GM12891 (cell line): ENCODE measurements around the gene GAPDH.
"Not testable (repeated sequence)": the region's sequence is repeated elsewhere in the genome, so short reads cannot be mapped to it uniquely, and the experiment has no call there.

ENCODE experiments used
- DNase-seq: peaks from one replicate; pipeline ENCODE4 v3.0.0; 2011; ENCODE audit warnings: low spot score; ENCODE audit not compliant: insufficient read length
- FAIRE-seq: peaks from 2 replicates; lab custom pipeline; 2011; peaks lifted over from hg19 to GRCh38; lab: Jason Lieb, UNC
- PAX5 ChIP-seq: IDR thresholded peaks from 2 replicates; pipeline ENCODE4 v1.6.1; 2011; ENCODE audit warnings: low read length, moderate library complexity, mild to moderate bottlenecking; ENCODE audit not compliant: insufficient read depth, severe bottlenecking
- POLR2A ChIP-seq: IDR thresholded peaks from 2 replicates; pipeline ENCODE4 v1.6.1; 2011; ENCODE audit warnings: low read depth, low read length, control low read depth
- POLR2AphosphoS5 ChIP-seq: IDR thresholded peaks from 2 replicates; pipeline ENCODE4 v1.6.1; 2011; ENCODE audit warnings: low read depth, low read length, control low read depth
- POU2F2 ChIP-seq: IDR thresholded peaks from 2 replicates; pipeline ENCODE4 v1.6.1; 2011; ENCODE audit warnings: low read depth, mild to moderate bottlenecking, control low read depth, low read length, moderate library complexity
- SPI1 ChIP-seq: IDR thresholded peaks from 2 replicates; pipeline ENCODE4 v1.6.1; 2011; ENCODE audit warnings: low read depth, low read length, control low read depth
- TAF1 ChIP-seq: IDR thresholded peaks from 2 replicates; pipeline ENCODE4 v1.6.1; 2011; ENCODE audit warnings: low read depth, low read length, control low read depth

Gene GAPDH

DNA sequence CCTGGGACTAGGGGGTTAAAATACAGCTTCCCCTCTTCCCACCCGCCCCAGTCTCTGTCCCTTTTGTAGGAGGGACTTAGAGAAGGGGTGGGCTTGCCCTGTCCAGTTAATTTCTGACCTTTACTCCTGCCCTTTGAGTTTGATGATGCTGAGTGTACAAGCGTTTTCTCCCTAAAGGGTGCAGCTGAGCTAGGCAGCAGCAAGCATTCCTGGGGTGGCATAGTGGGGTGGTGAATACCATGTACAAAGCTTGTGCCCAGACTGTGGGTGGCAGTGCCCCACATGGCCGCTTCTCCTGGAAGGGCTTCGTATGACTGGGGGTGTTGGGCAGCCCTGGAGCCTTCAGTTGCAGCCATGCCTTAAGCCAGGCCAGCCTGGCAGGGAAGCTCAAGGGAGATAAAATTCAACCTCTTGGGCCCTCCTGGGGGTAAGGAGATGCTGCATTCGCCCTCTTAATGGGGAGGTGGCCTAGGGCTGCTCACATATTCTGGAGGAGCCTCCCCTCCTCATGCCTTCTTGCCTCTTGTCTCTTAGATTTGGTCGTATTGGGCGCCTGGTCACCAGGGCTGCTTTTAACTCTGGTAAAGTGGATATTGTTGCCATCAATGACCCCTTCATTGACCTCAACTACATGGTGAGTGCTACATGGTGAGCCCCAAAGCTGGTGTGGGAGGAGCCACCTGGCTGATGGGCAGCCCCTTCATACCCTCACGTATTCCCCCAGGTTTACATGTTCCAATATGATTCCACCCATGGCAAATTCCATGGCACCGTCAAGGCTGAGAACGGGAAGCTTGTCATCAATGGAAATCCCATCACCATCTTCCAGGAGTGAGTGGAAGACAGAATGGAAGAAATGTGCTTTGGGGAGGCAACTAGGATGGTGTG lies 1.9 kb downstream of the GAPDH start:
- no peak for DNase-seq
- FAIRE-seq: no peak
- no peak; the same call in 1 of the 2 replicates for TF ChIP-seq POLR2AphosphoS5
- no peak for TF ChIP-seq SPI1

- TF ChIP-seq POU2F2 (no peak), PAX5 (no peak), POLR2AphosphoS5 (no peak), TAF1 (no peak), POLR2A (no peak), SPI1 (no peak)
- DNase-seq (no peak), FAIRE-seq (no peak)
Observed at GRCh38 chr12:6536894-6537579, 2.7 kb downstream of the GAPDH start.

- not testable (repeated sequence) for FAIRE-seq
Observed at GRCh38 chr12:6537580-6538419, 3.5 kb downstream of the GAPDH start.

DNA sequence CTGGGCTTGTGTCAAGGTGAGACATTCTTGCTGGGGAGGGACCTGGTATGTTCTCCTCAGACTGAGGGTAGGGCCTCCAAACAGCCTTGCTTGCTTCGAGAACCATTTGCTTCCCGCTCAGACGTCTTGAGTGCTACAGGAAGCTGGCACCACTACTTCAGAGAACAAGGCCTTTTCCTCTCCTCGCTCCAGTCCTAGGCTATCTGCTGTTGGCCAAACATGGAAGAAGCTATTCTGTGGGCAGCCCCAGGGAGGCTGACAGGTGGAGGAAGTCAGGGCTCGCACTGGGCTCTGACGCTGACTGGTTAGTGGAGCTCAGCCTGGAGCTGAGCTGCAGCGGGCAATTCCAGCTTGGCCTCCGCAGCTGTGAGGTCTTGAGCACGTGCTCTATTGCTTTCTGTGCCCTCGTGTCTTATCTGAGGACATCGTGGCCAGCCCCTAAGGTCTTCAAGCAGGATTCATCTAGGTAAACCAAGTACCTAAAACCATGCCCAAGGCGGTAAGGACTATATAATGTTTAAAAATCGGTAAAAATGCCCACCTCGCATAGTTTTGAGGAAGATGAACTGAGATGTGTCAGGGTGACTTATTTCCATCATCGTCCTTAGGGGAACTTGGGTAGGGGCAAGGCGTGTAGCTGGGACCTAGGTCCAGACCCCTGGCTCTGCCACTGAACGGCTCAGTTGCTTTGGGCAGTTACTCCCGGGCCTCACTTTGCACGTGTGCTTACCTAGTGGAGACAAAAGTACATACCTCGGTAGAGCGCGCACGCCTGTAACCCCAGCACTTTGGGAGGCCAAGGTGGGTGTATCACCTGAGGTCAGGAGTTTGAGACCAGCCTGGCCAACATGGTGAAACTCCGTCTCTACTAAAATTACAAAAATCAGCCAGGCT lies 4.3 kb downstream of the GAPDH start:
- TF ChIP-seq SPI1 (no peak), POU2F2 (peak; percentile 57; the same call in 1 of the 2 replicates), POLR2A (peak; percentile 87), POLR2AphosphoS5 (peak; percentile 50; the same call in 1 of the 2 replicates)
- DNase-seq (no peak), FAIRE-seq (peak; percentile 79)

More at GRCh38 chr12:6537580-6538419, 3.5 kb downstream of the GAPDH start:
- not testable (repeated sequence) for DNase-seq

GRCh38 chr12:6539314-6539682 lies 5.0 kb downstream of the GAPDH start:
- TF ChIP-seq TAF1 (no peak), POLR2A (no peak), PAX5 (no peak), SPI1 (0 out of 2 replicates have a peak, but pooled peaks have one; percentile 16)
- no peak for DNase-seq
- FAIRE-seq: no peak

- FAIRE-seq (peak; percentile 40), DNase-seq (no peak)
- TF ChIP-seq POLR2AphosphoS5 (0 out of 2 replicates have a peak, but pooled peaks have one; percentile 30), SPI1 (no peak), TAF1 (no peak), POU2F2 (0 out of 2 replicates have a peak, but pooled peaks have one; percentile 41), POLR2A (peak; percentile 21; the same call in 1 of the 2 replicates), PAX5 (no peak)
Observed at GRCh38 chr12:6539707-6540134, 5.4 kb downstream of the GAPDH start.

DNA sequence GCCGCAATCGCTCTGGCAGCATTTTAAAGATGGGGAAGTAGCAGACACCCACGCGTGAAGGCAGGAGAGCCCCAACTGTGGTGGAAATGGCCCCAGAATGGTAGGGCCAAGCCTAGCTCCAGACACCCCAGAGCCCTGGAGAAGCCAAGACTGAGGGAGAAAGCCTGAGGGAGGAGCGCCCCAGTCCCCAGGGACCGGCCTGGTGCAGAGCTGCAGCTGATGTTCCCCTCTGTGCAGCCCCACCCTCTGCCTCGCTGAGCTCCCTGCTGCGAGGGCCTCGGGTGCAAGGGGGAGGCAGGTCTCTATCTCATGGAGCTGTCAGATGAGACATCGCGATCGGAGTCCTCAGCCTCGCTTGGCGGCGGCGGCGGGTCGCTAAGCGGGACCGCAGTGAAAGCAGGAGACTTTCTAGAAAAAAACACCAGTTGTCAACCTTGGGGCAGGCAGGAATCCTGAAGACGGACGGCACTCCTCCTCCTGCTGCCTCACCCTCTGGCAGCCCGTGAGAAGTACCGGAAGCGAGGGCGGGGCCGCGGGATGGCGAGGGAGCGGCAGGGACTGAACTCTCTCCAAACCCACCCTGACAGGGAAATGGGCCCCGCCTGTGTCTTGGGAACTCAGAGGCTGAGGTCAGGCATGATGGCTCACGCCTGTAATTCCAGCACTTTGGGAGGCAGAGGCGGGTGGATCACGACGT lies 6.0 kb downstream of the GAPDH start:
- peak; percentile 75 for FAIRE-seq
- no peak for TF ChIP-seq POLR2A
- 0 out of 2 replicates have a peak, but pooled peaks have one; percentile 2 for TF ChIP-seq SPI1
- no peak for TF ChIP-seq PAX5
- no peak for TF ChIP-seq POU2F2
- TF ChIP-seq TAF1: no peak
- peak; percentile 65 for DNase-seq

DNA sequence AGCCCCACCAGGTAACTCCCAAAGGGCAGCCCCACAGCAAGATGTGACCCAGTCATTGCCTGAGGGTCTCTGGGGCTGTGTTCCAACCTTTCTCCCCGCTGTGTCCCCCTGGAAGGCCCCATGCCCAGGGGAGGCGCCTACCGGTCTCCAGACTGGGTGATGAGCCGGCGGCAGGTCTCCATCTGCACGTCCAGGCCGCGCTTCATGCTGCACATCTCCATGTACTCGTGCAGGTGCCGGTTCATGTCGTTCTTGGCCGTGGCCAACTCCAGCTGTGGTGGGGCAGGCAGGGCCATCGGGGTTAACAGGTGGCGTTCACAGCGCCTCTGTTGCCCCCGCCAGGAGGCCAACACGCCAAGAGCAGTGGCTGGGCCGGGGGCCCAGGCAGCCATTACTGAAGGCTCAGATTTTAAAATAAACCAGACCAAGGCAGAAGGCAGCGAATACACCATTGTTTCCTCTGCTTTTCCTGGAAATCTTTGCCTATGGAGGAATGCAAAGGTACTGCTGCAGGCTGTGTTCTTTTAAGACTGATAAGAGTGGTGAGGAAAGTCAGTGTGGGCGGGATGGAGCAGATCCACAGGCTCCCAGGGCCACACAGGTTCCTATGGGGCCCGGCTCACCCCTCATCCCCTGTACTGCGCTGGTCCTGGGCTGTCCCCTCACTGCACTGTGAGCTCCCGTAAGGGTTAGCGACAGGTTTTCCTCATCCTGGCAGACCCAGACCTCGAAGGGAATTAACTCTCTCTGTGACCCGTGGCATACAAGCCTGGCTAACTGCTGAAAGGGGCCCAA lies 7.3 kb downstream of the GAPDH start:
- TF ChIP-seq PAX5 (no peak), SPI1 (no peak), TAF1 (no peak), POLR2AphosphoS5 (no peak), POLR2A (no peak), POU2F2 (no peak)
- FAIRE-seq (no peak), DNase-seq (no peak)
